Adrenal gland (tissue), 12 donors: ENCODE results near the gene SIX1. TPM values are rescaled to one million over a fixed set of nuclear protein-coding genes. Genes with fewer than 3 reads are reported as not detected.

Source experiments
- DNase-seq, 7 donors: peaks; one replicate each; pipeline ENCODE4 v3.0.0-alpha.2; 2019 to 2020
- H3K27ac ChIP-seq, 5 donors: fragments of 200-600 bp; sonication (generic) in 4 of 5; 1 replicate in 3 of 5; 2 replicates in 2 of 5; pipeline versions ENCODE4 v1.5.1 to v1.8.0; 2016 to 2020; ENCODE audit warnings: mild to moderate bottlenecking in 1 of 5
- H3K27me3 ChIP-seq: fragments of 200-600 bp; 2 replicates; pipeline ENCODE4 v1.8.0; 2021
- H3K36me3 ChIP-seq, 2 donors: fragments of 200-600 bp; replicated peaks in 1 of 2; 1 replicate in 1 of 2; 2 replicates in 1 of 2; pipeline versions ENCODE4 v1.5.1 to v1.8.0; 2018 to 2022
- H3K4me1 ChIP-seq, 2 donors: fragments of 200-600 bp; replicated peaks in 1 of 2; 1 replicate in 1 of 2; 2 replicates in 1 of 2; pipeline versions ENCODE4 v1.5.1 to v1.8.0; 2018 to 2021
- H3K4me3 ChIP-seq, 4 donors: fragments of 200-600 bp; sonication (generic) in 3 of 4; one replicate each; pipeline ENCODE4 v1.5.1; 2016 to 2018
- H3K9me3 ChIP-seq, 3 donors: fragments of 200-600 bp; sonication (generic) in 1 of 3; replicated peaks in 1 of 3; 1 replicate in 2 of 3; 2 replicates in 1 of 3; pipeline versions ENCODE4 v1.5.1 to v1.8.0; 2016 to 2021
- POLR2A ChIP-seq, 2 donors: fragments of 450-650 bp; IDR thresholded peaks; one replicate each; pipeline ENCODE4 v1.6.1; 2017; ENCODE audit warnings: antibody characterized with exemption in 2 of 2, mild to moderate bottlenecking in 2 of 2, moderate library complexity in 1 of 2
- WGBS, 4 donors: extraction: QIAGEN DNeasy Blood & Tissue Kit in 2 of 4; methylation state at CpG; one replicate each; pipeline versions ENCODE4 v1.1.5 to v1.1.7; 2013 to 2017; 5-methylcytosine and 5-hydroxymethylcytosine counted together
- intact Hi-C, 2 donors: fragments of 100-400 bp; cut with DNase I; formaldehyde crosslinking; loops; one replicate each; pipeline versions ENCODE4 v1.14.1 to v1.15.0; 2022 to 2023
- polyA plus RNA-seq, 3 donors: library from polyadenylated mRNA; stranded (reverse); fragments of 200-250 nt in 2 of 3; fragments of 350-450 nt in 1 of 3; fragmentation: Illumina TruSeq in 1 of 3; extraction: RNeasy Lipid Tissue Mini Kit (QIAGEN cat#74804) in 1 of 3; gene quantifications; one replicate each; pipeline ENCODE4 v1.2.3, GENCODE V29; 2013 to 2014
- total RNA-seq, 9 donors: library from RNA; depleted of rRNA in 4 of 9; stranded (reverse); fragments of >200 nt in 4 of 9; fragments of 120-200 nt in 1 of 9; fragmentation: NEBNext Ultra II Directional in 1 of 9; extraction: Animal tissue kit (Norgen Biotek cat#: 25700) in 1 of 9; gene quantifications; one replicate each; pipeline versions ENCODE4 v1.1.0 to v1.2.4, GENCODE V29; 2013 to 2023
- TF ChIP-seq, protein P1 (sequence below), 6 experiments: fragments of 450-650 bp in 4 of 6; fragments of 200-600 bp in 2 of 6; sonication (generic) in 1 of 6; IDR thresholded peaks; 1 replicate in 5 of 6; 2 replicates in 1 of 6; pipeline versions ENCODE4 v1.5.1 to v1.8.0; 2016 to 2021; ENCODE audit warnings: antibody characterized with exemption in 6 of 6, mild to moderate bottlenecking in 2 of 6, moderate library complexity in 1 of 6
- donor health status: healthy with polysubstance abuse.
- donor health status: Bipolar disorder and iron deficiency.
- donor health status: DM: yes; HTN: yes; CAD: no.
- donor health status: DM: no; HTN: no; CAD: no.
- donor health status: DM: no; HTN: no; CAD: no.
- donor health status: DM: yes; HTN: yes; CAD: no.

SIX1 gene
- total and polyA plus RNA-seq, 12 donors, result 0.11 to 0.96 (median 0.57) TPM

DNA sequence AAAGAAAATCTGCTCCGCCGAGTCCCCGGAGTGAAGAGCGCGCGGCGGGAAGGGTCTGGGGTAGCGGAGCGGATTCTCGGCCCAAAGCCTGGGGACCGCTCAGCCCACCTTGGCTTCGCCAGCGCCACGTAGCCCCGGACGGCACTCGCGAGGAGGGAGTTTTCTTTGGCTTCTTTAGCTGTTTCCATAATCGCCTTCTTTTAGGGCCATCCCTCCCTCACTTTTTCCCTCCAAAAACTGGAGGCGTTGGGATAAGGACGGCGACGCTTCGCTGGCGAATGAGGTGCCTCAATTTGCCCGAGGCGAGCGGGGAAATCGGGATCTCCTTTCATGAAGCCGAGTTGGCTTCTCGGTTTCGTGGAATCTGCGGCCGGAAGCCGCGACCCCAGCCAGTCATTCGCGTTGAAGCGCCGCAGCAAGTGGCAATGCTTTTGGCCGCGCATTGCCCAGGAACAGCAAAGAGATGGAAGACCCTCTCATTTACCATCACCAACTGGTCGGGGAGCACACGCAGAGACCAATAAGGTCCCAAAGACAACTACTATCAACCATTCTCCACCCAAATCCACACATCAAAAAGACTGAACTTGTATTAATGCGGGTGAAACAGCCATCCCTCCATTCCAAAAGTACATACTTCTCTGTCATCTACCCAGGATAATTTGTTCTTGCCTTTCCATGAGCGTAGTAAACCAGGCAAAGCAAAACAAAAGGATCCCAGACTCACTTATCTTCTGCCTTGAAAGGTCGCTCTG lies 8.4 kb upstream of the SIX1 start:
- 3 to 6% (median 4%) methylated on average over 43 to 47 of the region's 47 CpGs for WGBS, 4 donors
- TF ChIP-seq POLR2A (IDR thresholded peaks at IDR 0.05), result no peak
- TF ChIP-seq, protein P1, sequence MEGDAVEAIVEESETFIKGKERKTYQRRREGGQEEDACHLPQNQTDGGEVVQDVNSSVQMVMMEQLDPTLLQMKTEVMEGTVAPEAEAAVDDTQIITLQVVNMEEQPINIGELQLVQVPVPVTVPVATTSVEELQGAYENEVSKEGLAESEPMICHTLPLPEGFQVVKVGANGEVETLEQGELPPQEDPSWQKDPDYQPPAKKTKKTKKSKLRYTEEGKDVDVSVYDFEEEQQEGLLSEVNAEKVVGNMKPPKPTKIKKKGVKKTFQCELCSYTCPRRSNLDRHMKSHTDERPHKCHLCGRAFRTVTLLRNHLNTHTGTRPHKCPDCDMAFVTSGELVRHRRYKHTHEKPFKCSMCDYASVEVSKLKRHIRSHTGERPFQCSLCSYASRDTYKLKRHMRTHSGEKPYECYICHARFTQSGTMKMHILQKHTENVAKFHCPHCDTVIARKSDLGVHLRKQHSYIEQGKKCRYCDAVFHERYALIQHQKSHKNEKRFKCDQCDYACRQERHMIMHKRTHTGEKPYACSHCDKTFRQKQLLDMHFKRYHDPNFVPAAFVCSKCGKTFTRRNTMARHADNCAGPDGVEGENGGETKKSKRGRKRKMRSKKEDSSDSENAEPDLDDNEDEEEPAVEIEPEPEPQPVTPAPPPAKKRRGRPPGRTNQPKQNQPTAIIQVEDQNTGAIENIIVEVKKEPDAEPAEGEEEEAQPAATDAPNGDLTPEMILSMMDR (IDR thresholded peaks at IDR 0.05), result peak in 1 of 6 experiments; percentile 4
- no peak for DNase-seq
- Histone ChIP-seq H3K27ac (peak overlapping the region in 2 of 5 donors; percentile 19 to 34), H3K4me1 (peaks cover 6 to 19% of the 10 kb centered on the region in 2 donors), H3K4me3 (peak overlapping the region in 2 of 4 donors; percentile 75 to 80), H3K9me3 (no peaks in the 10 kb centered on the region), H3K36me3 (no peaks in the 10 kb centered on the region), H3K27me3 (peaks cover 31% of the 10 kb centered on the region)
- intact Hi-C loops, result loop anchor here (10.0 kb wide), 2 partner anchors 367 to 527 kb away; no protein-coding TSS in a partner anchor

DNA sequence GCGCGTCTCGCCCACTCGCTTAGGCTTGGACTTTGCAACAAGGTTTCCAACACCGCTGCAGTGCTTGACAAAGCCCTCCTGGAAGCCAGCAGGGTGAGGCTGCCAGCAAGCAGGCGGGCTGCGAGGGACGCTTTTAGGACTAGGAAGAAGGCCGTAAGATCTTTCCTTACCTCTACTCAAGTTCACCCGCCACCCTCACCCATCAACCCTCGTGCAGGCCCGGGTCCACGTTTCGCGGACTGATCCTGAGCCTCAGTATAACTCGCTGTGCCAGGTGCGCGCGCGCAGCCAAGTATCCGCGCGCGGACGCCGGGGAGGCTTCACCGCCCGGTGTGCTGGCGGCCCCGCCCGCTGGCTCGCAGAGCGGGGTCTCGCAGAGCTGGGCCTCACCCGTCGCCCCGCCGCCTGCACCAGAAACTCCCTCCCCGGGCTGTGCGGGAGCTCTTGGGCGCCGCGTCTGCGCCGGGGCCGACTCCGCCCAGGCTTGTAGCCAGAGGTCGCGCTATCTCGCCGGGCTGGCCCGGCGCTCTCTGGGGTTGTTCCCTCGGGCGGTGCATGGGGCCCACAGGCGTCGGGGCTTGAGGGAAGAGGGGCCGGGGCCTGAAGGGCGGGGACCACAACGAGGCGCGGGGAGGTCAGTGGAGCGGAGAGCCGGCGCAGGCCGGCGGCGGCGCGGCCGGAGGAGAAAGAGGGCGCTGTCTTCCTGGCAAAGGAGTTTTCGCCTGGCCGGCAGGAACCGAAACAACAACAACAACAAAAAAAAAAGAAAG lies 7.6 kb upstream of the SIX1 start:
- peak; percentile 53 to 70 (median 63) for DNase-seq
- TF ChIP-seq, protein P1 (IDR thresholded peaks at IDR 0.05), result peak; percentile 24 to 51 (median 36)
- no peak for TF ChIP-seq POLR2A (IDR thresholded peaks at IDR 0.05)
- WGBS, 4 donors, result 6 to 12% (median 7%) methylated on average over 24 to 75 of the region's 75 CpGs
- intact Hi-C loops, result loop anchor here (10.0 kb wide), 2 partner anchors 368 to 528 kb away; no protein-coding TSS in a partner anchor
- H3K27ac ChIP-seq, result peak overlapping the region in 3 of 5 donors; percentile 17 to 34 (median 19)
- H3K9me3 ChIP-seq, result no peaks in the 10 kb centered on the region
- H3K4me1 ChIP-seq, result peaks cover 6 to 19% of the 10 kb centered on the region in 2 donors
- no peaks in the 10 kb centered on the region for H3K36me3 ChIP-seq
- H3K4me3 ChIP-seq, result peak overlapping the region in 2 of 4 donors; percentile 75 to 80
- peaks cover 38% of the 10 kb centered on the region for H3K27me3 ChIP-seq

DNA sequence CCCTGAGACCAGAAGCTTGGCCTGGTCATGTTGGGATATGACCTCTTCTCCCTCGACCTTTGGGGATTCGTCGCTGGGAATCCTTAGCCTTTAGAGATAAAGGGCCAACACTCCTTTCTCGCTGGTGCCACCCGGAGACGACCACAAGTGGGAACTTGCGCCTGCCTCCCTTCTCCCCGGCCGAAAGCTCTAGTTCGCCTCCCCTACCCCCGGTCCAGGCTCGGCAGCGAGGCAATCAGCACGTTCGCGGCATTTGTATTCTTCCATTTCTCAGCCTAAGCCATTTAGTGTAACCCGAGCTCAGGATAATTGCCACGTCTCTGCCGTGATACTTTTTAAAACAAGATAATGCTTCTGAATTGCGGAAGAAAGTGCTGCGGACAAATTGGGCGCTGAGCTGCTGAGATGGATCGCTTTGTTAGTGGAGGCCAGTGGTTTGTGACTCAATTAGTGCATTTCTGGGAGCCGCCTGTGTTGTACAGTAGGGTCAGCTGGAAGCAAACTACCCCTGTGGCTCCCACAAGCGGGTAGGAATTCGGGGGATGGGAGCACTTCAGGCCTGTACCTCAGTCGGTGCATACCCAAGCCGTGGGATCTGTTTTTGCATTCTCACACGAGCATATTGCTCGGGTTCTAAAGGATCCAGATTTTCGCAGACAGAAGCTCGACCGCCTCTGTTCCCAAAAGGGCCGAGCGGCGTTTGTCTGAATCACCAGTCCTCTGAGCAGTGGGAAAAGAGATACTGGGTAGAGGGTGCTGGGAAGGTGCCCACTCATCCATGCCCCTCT lies 6.8 kb upstream of the SIX1 start:
- H3K4me1 ChIP-seq, result peaks cover 6 to 19% of the 10 kb centered on the region in 2 donors
- H3K27ac ChIP-seq, result no peak overlapping the region
- 57 to 67% (median 63%) methylated on average over 35 to 36 of the region's 36 CpGs for WGBS, 4 donors

More for the DNA sequence above, 6.8 kb upstream of the SIX1 start:
- peaks cover 46% of the 10 kb centered on the region for H3K27me3 ChIP-seq
- H3K9me3 ChIP-seq, result no peaks in the 10 kb centered on the region
- TF ChIP-seq, protein P1 (IDR thresholded peaks at IDR 0.05), result no peak
- no peak for TF ChIP-seq POLR2A (IDR thresholded peaks at IDR 0.05)
- no peak for DNase-seq
- H3K36me3 ChIP-seq, result no peaks in the 10 kb centered on the region
- intact Hi-C loops, result loop anchor here (10.0 kb wide), 2 partner anchors 369 to 529 kb away; no protein-coding TSS in a partner anchor
- peak overlapping the region in 1 of 4 donors; percentile 80 for H3K4me3 ChIP-seq
